Glutamatergic neuron (in vitro differentiated cells): ENCODE data around the gene ABCB7. TPM values are rescaled to one million over a fixed set of nuclear protein-coding genes. Genes with fewer than 3 reads are reported as not detected.

ENCODE experiments used
- DNase-seq: peaks from one replicate; pipeline ENCODE4 v3.0.0; 2022
- H3K27ac Mint-ChIP-seq: one replicate; pipeline ENCODE4 v1.8.0; 2020; ENCODE audit warnings: mild to moderate bottlenecking, mixed read lengths, inconsistent platforms; ENCODE audit not compliant: unreplicated experiment
- H3K27me3 Mint-ChIP-seq: one replicate; pipeline ENCODE4 v1.8.0; 2020; ENCODE audit warnings: mild to moderate bottlenecking, moderate library complexity, mixed read lengths, inconsistent platforms; ENCODE audit not compliant: unreplicated experiment
- H3K36me3 Mint-ChIP-seq: one replicate; pipeline ENCODE4 v1.8.0; 2020; ENCODE audit warnings: mild to moderate bottlenecking, mixed read lengths, inconsistent platforms; ENCODE audit not compliant: unreplicated experiment
- H3K4me1 Mint-ChIP-seq: one replicate; pipeline ENCODE4 v1.8.0; 2020; ENCODE audit warnings: mild to moderate bottlenecking, low read depth, mixed read lengths, inconsistent platforms; ENCODE audit not compliant: unreplicated experiment
- H3K4me3 Mint-ChIP-seq: one replicate; pipeline ENCODE4 v1.8.0; 2020; ENCODE audit warnings: mild to moderate bottlenecking, mixed read lengths, inconsistent platforms; ENCODE audit not compliant: unreplicated experiment
- H3K9me3 Mint-ChIP-seq: one replicate; pipeline ENCODE4 v1.8.0; 2020; ENCODE audit warnings: mild to moderate bottlenecking, moderate library complexity, mixed read lengths, inconsistent platforms; ENCODE audit not compliant: unreplicated experiment
- CTCF ChIP-seq: fragments of 200-600 bp; sonication (generic); IDR thresholded peaks from one replicate; pipeline ENCODE4 v1.5.0; 2021; ENCODE audit not compliant: partially characterized antibody, unreplicated experiment
- total RNA-seq: library from RNA; stranded (reverse); fragmentation: NEBNext Ultra II Directional; extraction: Animal tissue kit (Norgen Biotek cat#: 25700); gene quantifications from one replicate; pipeline ENCODE4 v1.2.1, GENCODE V29; 2021; ENCODE audit not compliant: unreplicated experiment

ABCB7 gene
- total RNA-seq, 1 donor from 2014 or later: 30.5 TPM

GRCh38 chrX:75156531-75156945 is 455 bp upstream of the ABCB7 start:
- H3K27me3 Mint-ChIP-seq: peaks cover 5% of the 10 kb centered on the region
- H3K9me3 Mint-ChIP-seq: peaks cover 5% of the 10 kb centered on the region
- H3K27ac Mint-ChIP-seq: peak overlapping the region; percentile 92
- H3K4me3 Mint-ChIP-seq: peak overlapping the region; percentile 99
- peaks cover 1% of the 10 kb centered on the region for H3K4me1 Mint-ChIP-seq
- TF ChIP-seq CTCF: no peak
- no peaks in the 10 kb centered on the region for H3K36me3 Mint-ChIP-seq
- no peak for DNase-seq

- Mint-ChIP-seq H3K9me3 (peaks cover 5% of the 10 kb centered on the region), H3K27me3 (peaks cover 5% of the 10 kb centered on the region), H3K4me3 (peak overlapping the region; percentile 99), H3K36me3 (no peaks in the 10 kb centered on the region), H3K4me1 (peaks cover 1% of the 10 kb centered on the region), H3K27ac (peak overlapping the region; percentile 92)
- TF ChIP-seq CTCF: no peak
- no peak for DNase-seq
Observed at GRCh38 chrX:75155447-75155826, 646 bp downstream of the ABCB7 start.

- no peak overlapping the region for H3K27ac Mint-ChIP-seq
- no peaks in the 10 kb centered on the region for H3K36me3 Mint-ChIP-seq
- peak overlapping the region; percentile 99 for H3K4me3 Mint-ChIP-seq
- H3K9me3 Mint-ChIP-seq: peaks cover 5% of the 10 kb centered on the region
- no peak for TF ChIP-seq CTCF
- peaks cover 5% of the 10 kb centered on the region for H3K27me3 Mint-ChIP-seq
- peaks cover 1% of the 10 kb centered on the region for H3K4me1 Mint-ChIP-seq
- no peak for DNase-seq
Observed at GRCh38 chrX:75154871-75155270, 1.2 kb downstream of the ABCB7 start.

- no peak overlapping the region for H3K4me3 Mint-ChIP-seq
- no peak for TF ChIP-seq CTCF
- H3K27me3 Mint-ChIP-seq: peaks cover 5% of the 10 kb centered on the region
- peaks cover 1% of the 10 kb centered on the region for H3K4me1 Mint-ChIP-seq
- no peak overlapping the region for H3K27ac Mint-ChIP-seq
- H3K9me3 Mint-ChIP-seq: peaks cover 5% of the 10 kb centered on the region
- peaks cover 4% of the 10 kb centered on the region for H3K36me3 Mint-ChIP-seq
- DNase-seq: no peak
Observed at GRCh38 chrX:75151827-75152592, 4.1 kb downstream of the ABCB7 start.

GRCh38 chrX:75149654-75150053 is 6.4 kb downstream of the ABCB7 start:
- TF ChIP-seq CTCF: no peak
- H3K4me1 Mint-ChIP-seq: peaks cover 1% of the 10 kb centered on the region
- H3K4me3 Mint-ChIP-seq: no peak overlapping the region
- H3K36me3 Mint-ChIP-seq: peaks cover 4% of the 10 kb centered on the region
- H3K27me3 Mint-ChIP-seq: no peaks in the 10 kb centered on the region
- H3K27ac Mint-ChIP-seq: no peak overlapping the region
- H3K9me3 Mint-ChIP-seq: no peaks in the 10 kb centered on the region
- DNase-seq: no peak
